Stomach (tissue), 4 donors: Measurements from ENCODE around the gene RAB22A.

ENCODE experiments used
- CTCF ChIP-seq, 7 experiments: fragments of 450-650 bp in 4 of 7; fragments of 200-600 bp in 3 of 7; sonication (generic) in 3 of 7; IDR thresholded peaks; one replicate each; pipeline ENCODE4 v1.5.1; 2016 to 2019; ENCODE audit warnings: antibody characterized with exemption in 7 of 7, control low read depth in 2 of 7, mild to moderate bottlenecking in 1 of 7
- EP300 ChIP-seq: sonication (generic); formaldehyde crosslinking; IDR thresholded peaks from one replicate; pipeline ENCODE4 v1.6.1; 2017; ENCODE audit warnings: antibody characterized with exemption
- POLR2A ChIP-seq, 4 donors: fragments of 450-650 bp; IDR thresholded peaks; one replicate each; pipeline ENCODE4 v1.6.1; 2016; ENCODE audit warnings: antibody characterized with exemption in 4 of 4, control low read depth in 2 of 4, mild to moderate bottlenecking in 1 of 4, moderate library complexity in 1 of 4
- POLR2AphosphoS5 ChIP-seq, 3 donors: sonication (generic); formaldehyde crosslinking; IDR thresholded peaks; one replicate each; pipeline ENCODE4 v1.6.1; 2016; ENCODE audit warnings: antibody characterized with exemption in 3 of 3

- TF ChIP-seq CTCF (IDR thresholded peaks at IDR 0.05) (no peak), POLR2AphosphoS5 (IDR thresholded peaks at IDR 0.05) (no peak), EP300 (no peak), POLR2A (IDR thresholded peaks at IDR 0.05) (no peak)
Measured at GRCh38 chr20:58340151-58340550, 30.6 kb downstream of the RAB22A start.
